ENCODE data around the gene SAFB. TPM values are rescaled to one million over a fixed set of nuclear protein-coding genes. Genes with fewer than 3 reads are reported as not detected.

The SAFB gene
- total and polyA plus RNA-seq, 2 of the 4 experiments (the other 2 are of a cell fraction) = 18.5 to 41.2 TPM

Small RNA genes lying within 50 kb of the gene (microRNA-seq; reads per million reads assigned to microRNA genes)
- not detected for gene SNRPEP4 (ENCODE audit: insufficient read depth, insufficient read length)

Small RNA genes lying within 50 kb of the gene (small RNA-seq; reads per million reads assigned to genes)
- 0 to 0.07 (median 0) reads per million in 5 experiments for gene SNRPEP4

Other genes starting within 250 kb of the SAFB start
- gene ZNRF4, start 167.7 kb upstream of the SAFB start, total RNA-seq (2012; rRNA removed) = not detected in 2 replicates
- not detected in 2 replicates for gene ZNRF4, start 167.7 kb upstream of the SAFB start, polyA plus RNA-seq (2012; rRNA removed)
- not detected in 2 replicates for gene TINCR, start 55.1 kb upstream of the SAFB start, total RNA-seq (2012; rRNA removed)
- 0.03 and 0.05 TPM in 2 replicates for gene TINCR, start 55.1 kb upstream of the SAFB start, polyA plus RNA-seq (2012; rRNA removed)
- 11.8 and 17.8 TPM in 2 replicates for gene SAFB2, start 307 bp upstream of the SAFB start, total RNA-seq (2012; rRNA removed)
- gene SAFB2, start 307 bp upstream of the SAFB start, polyA plus RNA-seq (2012; rRNA removed) = 26.2 and 28.6 TPM in 2 replicates
- 14.5 and 15.8 TPM in 2 replicates for gene MICOS13, start 57.4 kb downstream of the SAFB start, total RNA-seq (2012; rRNA removed)
- gene MICOS13, start 57.4 kb downstream of the SAFB start, polyA plus RNA-seq (2012; rRNA removed) = 48.9 and 80.2 TPM in 2 replicates
- gene HSD11B1L, start 57.9 kb downstream of the SAFB start, total RNA-seq (2012; rRNA removed) = 1.9 and 2.2 TPM in 2 replicates
- 7.2 and 8.2 TPM in 2 replicates for gene HSD11B1L, start 57.9 kb downstream of the SAFB start, polyA plus RNA-seq (2012; rRNA removed)
- 232 and 251 TPM in 2 replicates for gene RPL36, start 67.2 kb downstream of the SAFB start, total RNA-seq (2012; rRNA removed)
- gene RPL36, start 67.2 kb downstream of the SAFB start, polyA plus RNA-seq (2012; rRNA removed) = 757 and 1,037 TPM in 2 replicates
- gene LONP1, start 97.1 kb downstream of the SAFB start, total RNA-seq (2012; rRNA removed) = 64.2 and 70.3 TPM in 2 replicates
- 90.9 and 93.2 TPM in 2 replicates for gene LONP1, start 97.1 kb downstream of the SAFB start, polyA plus RNA-seq (2012; rRNA removed)
- not detected in 2 replicates for gene CATSPERD, start 97.6 kb downstream of the SAFB start, total RNA-seq (2012; rRNA removed)
- not detected in 2 replicates for gene CATSPERD, start 97.6 kb downstream of the SAFB start, polyA plus RNA-seq (2012; rRNA removed)
- 0.28 TPM in 1 of 2 replicates, not detected in the other for gene PRR22, start 161.7 kb downstream of the SAFB start, total RNA-seq (2012; rRNA removed)
- gene PRR22, start 161.7 kb downstream of the SAFB start, polyA plus RNA-seq (2012; rRNA removed) = 0.92 and 1.6 TPM in 2 replicates
- gene DUS3L, start 168.1 kb downstream of the SAFB start, total RNA-seq (2012; rRNA removed) = 12.4 and 14.2 TPM in 2 replicates
- gene DUS3L, start 168.1 kb downstream of the SAFB start, polyA plus RNA-seq (2012; rRNA removed) = 21.3 and 25.6 TPM in 2 replicates
- gene NRTN, start 182.0 kb downstream of the SAFB start, total RNA-seq (2012; rRNA removed) = 0.18 TPM in 1 of 2 replicates, not detected in the other
- gene NRTN, start 182.0 kb downstream of the SAFB start, polyA plus RNA-seq (2012; rRNA removed) = 0.17 and 0.37 TPM in 2 replicates
- not detected in 2 replicates for gene FUT6, start 216.6 kb downstream of the SAFB start, total RNA-seq (2012; rRNA removed)
- not detected in 2 replicates for gene FUT6, start 216.6 kb downstream of the SAFB start, polyA plus RNA-seq (2012; rRNA removed)
- not detected in 2 replicates for gene FUT3, start 228.4 kb downstream of the SAFB start, total RNA-seq (2012; rRNA removed)
- not detected in 2 replicates for gene FUT3, start 228.4 kb downstream of the SAFB start, polyA plus RNA-seq (2012; rRNA removed)
- not detected in 2 replicates for gene FUT5, start 247.5 kb downstream of the SAFB start, total RNA-seq (2012; rRNA removed)
- gene FUT5, start 247.5 kb downstream of the SAFB start, polyA plus RNA-seq (2012; rRNA removed) = not detected in 2 replicates